COR-L47 (cell line): ENCODE results near the gene GNG8.

ENCODE experiments used
- DNase-seq: peaks from one replicate; lab custom pipeline; 2025; lab: John Stamatoyannopoulos, UW

Gene GNG8

GRCh38 chr19:46618670-46619231 lies 17.3 kb downstream of the GNG8 start:
- peak; percentile 58 for DNase-seq

- DNase-seq: no peak
These were observed 18.4 kb downstream of the GNG8 start for GRCh38 chr19:46617601-46618000.

- DNase-seq: peak; percentile 70
These were observed 19.2 kb downstream of the GNG8 start for GRCh38 chr19:46616631-46617322.

DNA sequence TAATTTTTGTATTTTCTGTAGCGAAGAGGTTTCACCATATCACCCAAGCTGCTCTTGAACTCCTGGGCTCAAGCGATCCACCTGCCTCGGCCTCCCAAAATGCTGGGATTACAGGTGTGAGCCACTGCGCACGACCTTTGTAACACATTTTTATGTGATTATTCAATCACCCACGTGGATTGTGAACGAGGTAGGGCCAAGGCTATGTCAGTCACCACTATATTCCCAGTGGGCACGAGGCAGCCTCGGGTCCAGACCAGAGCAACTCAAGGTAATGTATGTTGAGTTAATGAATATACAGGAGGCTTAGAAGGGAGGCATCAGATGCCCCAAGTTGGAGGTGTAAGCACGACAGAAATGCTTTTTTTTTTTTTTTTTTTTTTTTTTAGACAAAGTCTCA lies 20.0 kb downstream of the GNG8 start:
- DNase-seq: no peak

DNA sequence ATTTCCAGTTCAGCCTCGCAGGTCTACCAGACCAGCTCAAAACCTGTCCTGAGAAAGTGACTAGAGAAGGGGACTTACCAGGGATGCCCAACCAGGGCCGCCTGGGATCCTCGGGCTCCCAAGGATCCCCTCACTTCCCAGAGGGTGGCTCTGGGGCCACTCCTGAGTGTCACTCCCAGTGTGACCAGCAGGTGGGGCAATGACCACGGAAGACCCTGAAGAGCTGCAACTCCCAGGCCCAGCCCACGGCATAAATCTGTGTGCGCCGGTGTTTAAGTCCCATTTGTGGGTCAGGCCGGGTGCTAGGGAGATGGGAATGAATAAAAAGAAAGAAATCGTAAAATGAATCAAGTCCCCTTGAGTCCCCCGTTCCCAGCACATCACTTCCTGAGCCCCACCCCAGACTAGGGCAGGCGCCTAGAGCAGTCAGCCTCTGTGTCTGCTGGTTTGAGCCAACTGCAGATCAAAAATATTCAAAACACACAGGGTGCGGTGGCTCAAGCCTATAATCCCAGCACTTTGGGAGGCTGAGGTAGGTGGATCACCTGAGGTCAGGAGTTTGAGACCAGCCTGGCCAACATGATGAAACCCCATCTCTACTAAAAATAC lies 21.8 kb downstream of the GNG8 start:
- peak; percentile 74 for DNase-seq

DNA sequence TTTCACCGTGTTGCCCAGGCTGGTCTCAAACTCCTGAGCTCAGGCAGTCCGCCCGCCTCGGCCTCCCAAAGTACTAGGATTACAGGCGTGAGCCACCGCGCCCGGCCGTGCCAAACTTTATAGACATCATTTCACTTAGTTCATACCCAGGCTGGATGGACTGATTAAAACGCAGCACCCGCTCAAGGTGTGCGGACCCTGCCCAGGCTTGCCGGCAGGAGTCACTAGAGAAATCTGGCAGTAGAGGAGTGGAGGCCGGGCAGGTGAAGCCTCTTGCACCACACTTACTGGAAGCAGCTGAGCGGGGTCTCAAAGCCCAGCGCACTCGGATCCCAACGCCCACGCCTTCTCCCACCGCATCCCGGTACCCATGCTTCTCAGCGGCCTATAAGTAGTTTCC lies 22.5 kb downstream of the GNG8 start:
- DNase-seq: no peak

DNA sequence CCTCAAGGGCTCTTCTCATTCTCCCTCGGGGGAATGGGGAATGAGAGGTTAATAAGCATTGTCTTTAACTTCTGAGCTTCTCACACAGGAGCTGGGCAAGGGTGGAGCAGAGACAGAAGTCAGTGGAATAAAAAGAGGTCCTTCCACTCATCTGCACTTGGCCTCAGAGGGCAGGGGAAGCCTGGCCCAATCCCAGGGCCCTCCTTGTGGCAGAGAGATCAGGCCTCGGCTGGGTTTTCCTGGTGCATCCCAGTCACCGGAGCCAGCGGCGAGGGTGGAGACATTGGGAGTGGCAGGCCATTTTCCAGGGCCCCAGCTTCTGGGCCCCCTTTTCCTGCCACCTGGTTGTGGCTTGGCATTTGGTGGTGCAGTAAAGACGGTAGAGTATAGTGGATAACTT lies 24.2 kb downstream of the GNG8 start:
- DNase-seq: no peak

DNA sequence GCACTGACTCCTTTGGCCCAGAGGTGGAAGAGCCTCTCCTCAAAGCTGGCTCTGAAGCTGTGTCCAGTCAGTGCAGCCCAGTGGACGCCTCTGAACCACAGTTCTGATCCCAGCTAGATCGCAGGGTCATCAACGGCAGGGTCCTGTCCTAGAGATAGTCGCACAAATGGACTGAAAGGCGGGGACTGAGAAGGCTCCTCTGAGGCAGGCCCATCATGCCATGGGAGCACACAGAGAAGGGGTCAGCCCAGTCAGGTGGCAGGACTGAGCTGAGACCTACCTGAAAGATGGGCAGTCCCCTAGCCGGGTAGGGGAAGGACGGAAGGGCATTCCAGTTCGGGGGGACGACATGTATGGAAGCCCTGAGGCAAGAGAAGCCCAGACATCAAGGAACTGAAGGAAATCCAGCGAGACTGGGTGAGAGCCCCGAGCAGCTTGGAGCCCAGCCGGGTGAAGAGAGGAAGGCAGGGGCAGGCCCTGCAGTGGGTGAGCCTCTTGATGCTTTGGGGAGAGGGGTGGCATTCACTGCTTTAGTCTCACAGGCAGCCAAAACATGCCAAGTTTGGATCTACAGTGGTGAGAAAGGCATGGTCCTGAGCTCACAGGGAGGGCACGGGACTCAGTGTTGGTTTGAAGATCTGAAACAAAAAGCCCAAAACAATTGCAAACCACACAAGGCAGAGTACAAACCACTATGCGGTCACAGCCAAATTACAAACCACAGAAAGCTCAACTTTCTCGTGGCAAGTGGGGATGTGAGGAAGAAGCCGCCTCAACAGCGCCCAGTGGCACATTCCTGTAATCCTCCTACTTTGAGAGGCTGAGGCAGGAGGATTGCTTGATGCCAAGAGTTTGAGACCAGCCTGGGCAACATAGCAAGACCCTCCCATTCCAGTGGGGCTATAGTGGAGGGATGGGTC lies 24.9 kb downstream of the GNG8 start:
- no peak for DNase-seq

DNA sequence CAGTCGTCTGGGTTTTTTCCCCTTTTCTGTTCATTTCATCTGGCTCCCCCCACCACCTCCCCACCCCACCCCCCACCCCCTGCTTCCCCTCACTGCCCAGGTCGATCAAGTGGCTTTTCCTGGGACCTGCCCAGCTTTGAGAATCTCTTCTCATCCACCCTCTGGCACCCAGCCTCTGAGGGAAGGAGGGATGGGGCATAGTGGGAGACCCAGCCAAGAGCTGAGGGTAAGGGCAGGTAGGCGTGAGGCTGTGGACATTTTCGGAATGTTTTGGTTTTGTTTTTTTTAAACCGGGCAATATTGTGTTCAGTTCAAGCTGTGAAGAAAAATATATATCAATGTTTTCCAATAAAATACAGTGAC lies 25.6 kb downstream of the GNG8 start:
- DNase-seq: no peak

DNA sequence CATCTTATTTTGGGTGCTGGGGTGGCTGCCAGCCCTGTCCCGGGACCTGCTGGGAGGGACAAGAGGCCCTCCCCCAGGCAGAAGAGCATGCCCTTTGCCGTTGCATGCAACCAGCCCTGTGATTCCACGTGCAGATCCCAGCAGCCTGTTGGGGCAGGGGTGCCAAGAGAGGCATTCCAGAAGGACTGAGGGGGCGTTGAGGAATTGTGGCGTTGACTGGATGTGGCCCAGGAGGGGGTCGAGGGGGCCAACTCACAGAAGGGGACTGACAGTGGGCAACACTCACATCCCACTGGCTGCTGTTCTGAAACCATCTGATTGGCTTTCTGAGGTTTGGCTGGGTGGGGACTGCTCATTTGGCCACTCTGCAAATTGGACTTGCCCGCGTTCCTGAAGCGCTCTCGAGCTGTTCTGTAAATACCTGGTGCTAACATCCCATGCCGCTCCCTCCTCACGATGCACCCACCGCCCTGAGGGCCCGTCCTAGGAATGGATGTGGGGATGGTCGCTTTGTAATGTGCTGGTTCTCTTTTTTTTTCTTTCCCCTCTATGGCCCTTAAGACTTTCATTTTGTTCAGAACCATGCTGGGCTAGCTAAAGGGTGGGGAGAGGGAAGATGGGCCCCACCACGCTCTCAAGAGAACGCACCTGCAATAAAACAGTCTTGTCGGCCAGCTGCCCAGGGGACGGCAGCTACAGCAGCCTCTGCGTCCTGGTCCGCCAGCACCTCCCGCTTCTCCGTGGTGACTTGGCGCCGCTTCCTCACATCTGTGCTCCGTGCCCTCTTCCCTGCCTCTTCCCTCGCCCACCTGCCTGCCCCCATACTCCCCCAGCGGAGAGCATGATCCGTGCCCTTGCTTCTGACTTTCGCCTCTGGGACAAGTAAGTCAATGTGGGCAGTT lies 26.2 kb downstream of the GNG8 start:
- no peak for DNase-seq

DNA sequence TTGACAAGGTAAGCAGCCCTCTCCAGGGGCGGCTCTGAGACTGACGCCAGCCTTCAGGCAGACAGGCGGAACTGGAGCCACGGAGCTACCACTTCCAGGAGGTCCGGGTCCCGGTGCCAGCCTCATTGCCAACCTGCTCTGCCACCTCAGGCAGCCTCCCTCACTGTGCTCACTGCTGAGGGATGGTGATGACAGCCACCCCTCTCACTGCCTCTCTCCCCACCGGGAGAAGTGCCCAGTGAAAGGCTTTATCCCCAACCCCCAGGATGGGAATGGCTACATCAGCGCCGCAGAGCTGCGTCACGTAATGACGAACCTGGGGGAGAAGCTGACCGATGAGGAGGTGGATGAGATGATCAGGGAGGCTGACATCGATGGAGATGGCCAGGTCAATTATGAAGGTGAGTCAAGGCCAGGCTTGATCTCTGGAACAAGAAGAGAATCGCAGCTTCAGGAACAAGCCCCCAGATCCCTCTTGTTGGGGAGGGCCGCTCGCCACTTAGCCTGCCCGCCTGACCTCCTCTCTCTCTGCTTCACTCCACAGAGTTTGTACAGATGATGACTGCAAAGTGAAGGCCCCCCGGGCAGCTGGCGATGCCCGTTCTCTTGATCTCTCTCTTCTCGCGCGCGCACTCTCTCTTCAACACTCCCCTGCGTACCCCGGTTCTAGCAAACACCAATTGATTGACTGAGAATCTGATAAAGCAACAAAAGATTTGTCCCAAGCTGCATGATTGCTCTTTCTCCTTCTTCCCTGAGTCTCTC lies 27.2 kb downstream of the GNG8 start:
- DNase-seq: no peak

- DNase-seq: no peak
These were observed 27.8 kb downstream of the GNG8 start for GRCh38 chr19:46608178-46608577.

- DNase-seq: no peak
These were observed 28.6 kb downstream of the GNG8 start for GRCh38 chr19:46607448-46607841.

GRCh38 chr19:46606681-46607447 lies 29.1 kb downstream of the GNG8 start:
- DNase-seq: no peak

DNA sequence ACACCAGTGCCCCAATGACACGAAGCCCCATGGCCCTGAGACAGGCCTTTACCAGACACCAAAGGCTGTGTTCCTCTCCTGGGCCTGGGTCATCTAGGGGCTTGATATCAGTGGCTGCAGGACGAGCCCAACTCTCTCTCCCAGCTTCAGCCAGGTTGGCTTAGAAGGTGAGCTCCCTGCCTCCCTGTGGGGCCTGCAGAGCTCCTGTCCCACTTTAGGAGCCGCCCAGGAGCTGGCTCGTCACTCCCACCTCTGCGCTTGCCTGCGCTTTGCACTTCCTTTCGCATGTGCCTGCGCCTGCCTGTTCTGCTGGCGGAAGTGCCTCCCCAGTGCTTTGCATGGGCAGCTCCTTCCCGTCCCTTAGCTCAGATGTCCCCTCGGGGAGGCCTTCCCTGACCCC lies 30.0 kb downstream of the GNG8 start:
- DNase-seq: no peak

DNA sequence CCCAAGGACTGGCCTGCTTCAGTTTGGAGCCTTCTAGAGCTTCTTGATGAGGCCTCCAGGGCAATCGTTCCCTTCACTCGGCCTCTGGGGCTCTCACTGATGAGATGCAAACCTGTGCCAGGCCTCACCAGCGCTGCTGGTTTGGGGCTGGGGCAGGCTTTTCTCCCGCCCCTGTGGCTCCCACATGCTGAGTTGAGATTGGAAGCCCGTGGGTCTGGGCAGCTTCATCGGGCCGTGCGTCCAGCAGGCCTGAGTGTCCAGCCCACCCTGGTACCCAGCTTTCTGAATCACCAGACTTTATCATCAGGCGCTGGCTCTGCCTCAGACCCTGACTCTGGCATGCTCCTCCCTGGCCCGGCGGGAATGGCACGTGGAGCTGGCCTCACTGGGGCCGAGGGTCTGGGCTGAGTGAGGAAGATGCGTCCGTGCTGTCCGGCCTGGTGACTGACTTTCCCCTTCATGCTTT lies 30.6 kb downstream of the GNG8 start:
- DNase-seq: no peak

GRCh38 chr19:46604781-46605355 lies 31.1 kb downstream of the GNG8 start:
- no peak for DNase-seq

DNA sequence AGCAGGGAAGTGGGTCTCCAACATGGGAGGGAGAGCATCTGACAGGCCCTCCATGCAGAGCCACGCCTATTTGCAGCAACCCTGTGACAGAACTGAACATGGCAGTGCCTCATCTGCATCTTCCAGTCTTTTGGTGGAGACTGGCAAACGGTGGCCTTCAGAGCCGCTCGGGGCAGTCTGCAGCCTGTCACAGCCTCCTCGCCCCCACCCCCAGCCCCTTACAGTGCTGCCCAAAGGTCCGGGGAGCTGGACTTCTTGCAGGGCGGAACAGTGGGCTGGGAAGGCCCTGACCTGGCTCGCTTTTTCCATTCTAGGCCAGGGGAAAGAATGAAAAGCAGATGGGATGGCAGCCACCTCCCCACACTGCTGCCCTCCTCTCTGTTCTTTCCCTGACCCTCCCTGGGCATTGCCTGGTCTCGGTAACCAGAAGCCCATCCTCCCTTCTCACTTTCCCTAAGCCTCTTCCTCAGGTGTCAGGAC lies 32.2 kb downstream of the GNG8 start:
- DNase-seq: no peak

GRCh38 chr19:46603195-46603637 lies 32.8 kb downstream of the GNG8 start:
- no peak for DNase-seq
